Nephron progenitor cell (in vitro differentiated cells): Measurements from ENCODE around the gene SYT6.

Source experiments
- DNase-seq: peaks from one replicate; pipeline ENCODE4 v3.0.0; 2021
- H3K27ac Mint-ChIP-seq: 2 replicates; pipeline ENCODE4 v1.8.0; 2021; ENCODE audit warnings: mild to moderate bottlenecking, moderate library complexity, mixed read lengths
- H3K27me3 Mint-ChIP-seq: 2 replicates; pipeline ENCODE4 v1.8.0; 2021; ENCODE audit warnings: mild to moderate bottlenecking, low read depth, mixed read lengths; ENCODE audit not compliant: poor library complexity
- H3K36me3 Mint-ChIP-seq: 2 replicates; pipeline ENCODE4 v1.8.0; 2021; ENCODE audit warnings: low read depth, mixed read lengths
- H3K4me1 Mint-ChIP-seq: 2 replicates; pipeline ENCODE4 v1.8.0; 2021; ENCODE audit warnings: mixed read lengths
- H3K4me3 Mint-ChIP-seq: 2 replicates; pipeline ENCODE4 v1.8.0; 2021; ENCODE audit warnings: mild to moderate bottlenecking, moderate library complexity, mixed read lengths
- H3K9me3 Mint-ChIP-seq: 2 replicates; pipeline ENCODE4 v1.8.0; 2021; ENCODE audit warnings: mild to moderate bottlenecking, moderate library complexity, mixed read lengths
- TF ChIP-seq, protein P1 (sequence below): fragments of 200-600 bp; sonication (generic); IDR thresholded peaks from 2 replicates; pipeline ENCODE4 v1.5.0; 2021; ENCODE audit warnings: antibody characterized with exemption

Gene SYT6, protein sequence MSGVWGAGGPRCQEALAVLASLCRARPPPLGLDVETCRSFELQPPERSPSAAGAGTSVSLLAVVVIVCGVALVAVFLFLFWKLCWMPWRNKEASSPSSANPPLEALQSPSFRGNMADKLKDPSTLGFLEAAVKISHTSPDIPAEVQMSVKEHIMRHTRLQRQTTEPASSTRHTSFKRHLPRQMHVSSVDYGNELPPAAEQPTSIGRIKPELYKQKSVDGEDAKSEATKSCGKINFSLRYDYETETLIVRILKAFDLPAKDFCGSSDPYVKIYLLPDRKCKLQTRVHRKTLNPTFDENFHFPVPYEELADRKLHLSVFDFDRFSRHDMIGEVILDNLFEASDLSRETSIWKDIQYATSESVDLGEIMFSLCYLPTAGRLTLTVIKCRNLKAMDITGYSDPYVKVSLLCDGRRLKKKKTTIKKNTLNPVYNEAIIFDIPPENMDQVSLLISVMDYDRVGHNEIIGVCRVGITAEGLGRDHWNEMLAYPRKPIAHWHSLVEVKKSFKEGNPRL

DNA sequence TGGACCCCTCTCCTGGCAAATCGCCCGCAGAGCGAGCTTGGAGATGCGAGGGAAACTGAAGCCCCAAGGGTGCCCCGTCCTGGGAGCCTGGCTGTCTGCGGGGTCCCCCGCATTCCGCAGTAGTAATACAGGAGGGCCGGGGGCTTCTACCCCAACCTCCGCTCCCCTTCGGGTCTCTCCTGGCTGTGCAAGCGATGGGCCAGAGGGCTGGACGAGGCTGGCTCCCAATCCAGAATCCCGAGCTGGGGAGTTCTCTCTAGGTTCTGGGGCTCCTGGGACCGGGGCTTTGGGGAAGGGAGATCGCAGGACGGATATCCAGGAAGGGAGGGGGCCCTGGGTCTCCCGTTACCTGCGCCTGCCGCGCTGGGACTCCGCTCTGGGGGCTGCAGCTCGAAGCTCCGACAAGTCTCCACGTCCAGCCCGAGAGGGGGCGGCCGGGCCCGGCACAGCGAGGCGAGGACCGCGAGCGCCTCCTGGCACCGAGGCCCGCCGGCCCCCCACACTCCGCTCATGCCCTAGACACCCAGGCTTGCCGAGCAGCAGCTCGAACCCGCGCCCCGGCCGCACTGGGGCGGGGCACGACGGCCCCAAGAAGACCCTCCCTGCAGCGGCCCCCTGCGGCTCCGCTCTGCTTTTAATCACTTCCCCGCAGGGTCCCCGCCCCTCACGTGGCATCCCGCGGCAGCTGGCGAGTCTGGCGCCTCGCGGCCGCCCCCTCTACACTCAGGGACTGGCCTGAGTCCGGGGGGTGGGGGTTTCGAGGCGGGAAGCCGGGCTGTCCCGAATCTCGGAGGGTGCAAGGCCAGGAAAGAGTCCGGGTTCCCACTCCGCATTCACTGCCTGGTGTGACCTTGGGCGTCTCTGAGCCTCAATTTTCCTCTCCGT is at the start of gene SYT6:
Gene SYT6 (minus strand): TSS at position 609 of the 885 bp plus-strand sequence. CDS start 97 bp downstream, at position 512.
- no peak within 1 kb of the TSS for H3K27ac Mint-ChIP-seq
- no peaks in the 10 kb centered on the region for H3K9me3 Mint-ChIP-seq

DNA sequence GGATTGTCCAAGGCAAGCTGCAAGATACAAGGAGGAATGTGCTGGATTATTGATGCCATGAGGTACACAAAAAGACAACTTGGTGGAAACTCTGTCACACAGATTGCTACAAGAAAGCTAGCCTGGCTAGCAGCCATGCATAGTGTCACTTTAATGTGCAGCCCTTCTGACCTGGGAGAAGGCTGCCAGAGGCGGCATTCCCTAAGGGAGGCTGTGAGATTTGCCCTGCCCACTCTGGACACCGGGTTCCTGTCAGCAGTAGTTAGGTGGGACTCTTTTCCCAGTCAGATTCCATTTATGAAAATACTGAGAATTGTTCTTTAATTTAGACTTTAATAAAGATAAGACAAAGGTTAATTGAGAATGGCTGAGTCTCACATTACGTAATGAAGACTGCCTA is 47.8 kb upstream of the SYT6 start:
- DNase-seq: no peak
- Mint-ChIP-seq H3K27ac (no peak overlapping the region), H3K4me1 (peaks cover 15% of the 10 kb centered on the region), H3K36me3 (no peaks in the 10 kb centered on the region), H3K27me3 (peaks cover 18% of the 10 kb centered on the region), H3K4me3 (no peak overlapping the region), H3K9me3 (no peaks in the 10 kb centered on the region)
- TF ChIP-seq, protein P1, sequence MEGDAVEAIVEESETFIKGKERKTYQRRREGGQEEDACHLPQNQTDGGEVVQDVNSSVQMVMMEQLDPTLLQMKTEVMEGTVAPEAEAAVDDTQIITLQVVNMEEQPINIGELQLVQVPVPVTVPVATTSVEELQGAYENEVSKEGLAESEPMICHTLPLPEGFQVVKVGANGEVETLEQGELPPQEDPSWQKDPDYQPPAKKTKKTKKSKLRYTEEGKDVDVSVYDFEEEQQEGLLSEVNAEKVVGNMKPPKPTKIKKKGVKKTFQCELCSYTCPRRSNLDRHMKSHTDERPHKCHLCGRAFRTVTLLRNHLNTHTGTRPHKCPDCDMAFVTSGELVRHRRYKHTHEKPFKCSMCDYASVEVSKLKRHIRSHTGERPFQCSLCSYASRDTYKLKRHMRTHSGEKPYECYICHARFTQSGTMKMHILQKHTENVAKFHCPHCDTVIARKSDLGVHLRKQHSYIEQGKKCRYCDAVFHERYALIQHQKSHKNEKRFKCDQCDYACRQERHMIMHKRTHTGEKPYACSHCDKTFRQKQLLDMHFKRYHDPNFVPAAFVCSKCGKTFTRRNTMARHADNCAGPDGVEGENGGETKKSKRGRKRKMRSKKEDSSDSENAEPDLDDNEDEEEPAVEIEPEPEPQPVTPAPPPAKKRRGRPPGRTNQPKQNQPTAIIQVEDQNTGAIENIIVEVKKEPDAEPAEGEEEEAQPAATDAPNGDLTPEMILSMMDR: no peak

More for the DNA sequence above, at the start of gene SYT6:
- H3K4me3 Mint-ChIP-seq: peak within 1 kb of the TSS; percentile 78
- H3K27me3 Mint-ChIP-seq: peaks cover 56% of the 10 kb centered on the region
- H3K36me3 Mint-ChIP-seq: no peaks in the 10 kb centered on the region
- H3K4me1 Mint-ChIP-seq: peaks cover 52% of the 10 kb centered on the region
- TF ChIP-seq, protein P1: no peak
- DNase-seq: peak; percentile 50

DNA sequence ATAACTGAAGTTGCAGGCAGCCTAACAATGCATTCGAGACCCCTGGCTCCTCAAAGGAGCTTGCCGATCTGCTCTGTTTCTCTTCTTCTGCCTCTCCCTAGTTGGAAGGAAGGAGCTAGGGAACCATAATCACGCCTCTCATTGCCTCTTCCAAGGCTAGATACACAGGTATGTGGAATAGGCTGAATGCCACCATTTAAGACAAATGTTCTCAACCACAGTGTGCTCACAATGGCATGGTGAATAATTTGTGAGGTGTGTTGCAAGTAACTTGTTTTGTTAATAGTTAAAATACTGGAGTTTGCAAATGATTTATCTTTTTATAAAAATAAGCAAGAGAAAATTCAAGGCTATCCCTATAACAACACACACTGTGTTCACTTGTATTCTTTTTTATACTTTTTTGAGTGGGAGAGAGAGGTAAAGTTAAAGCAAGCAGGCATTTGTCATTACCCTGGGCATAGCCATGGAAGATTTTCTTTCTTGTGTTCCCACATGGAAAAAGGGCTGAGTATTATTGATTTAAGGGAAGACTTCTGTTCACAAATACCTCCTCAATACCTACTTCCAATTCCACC is 45.4 kb upstream of the SYT6 start:
- TF ChIP-seq, protein P1: no peak
- H3K36me3 Mint-ChIP-seq: no peaks in the 10 kb centered on the region
- peaks cover 11% of the 10 kb centered on the region for H3K9me3 Mint-ChIP-seq
- H3K4me3 Mint-ChIP-seq: no peak overlapping the region
- peaks cover 27% of the 10 kb centered on the region for H3K27me3 Mint-ChIP-seq
- H3K4me1 Mint-ChIP-seq: peaks cover 15% of the 10 kb centered on the region
- no peak for DNase-seq
- no peak overlapping the region for H3K27ac Mint-ChIP-seq

DNA sequence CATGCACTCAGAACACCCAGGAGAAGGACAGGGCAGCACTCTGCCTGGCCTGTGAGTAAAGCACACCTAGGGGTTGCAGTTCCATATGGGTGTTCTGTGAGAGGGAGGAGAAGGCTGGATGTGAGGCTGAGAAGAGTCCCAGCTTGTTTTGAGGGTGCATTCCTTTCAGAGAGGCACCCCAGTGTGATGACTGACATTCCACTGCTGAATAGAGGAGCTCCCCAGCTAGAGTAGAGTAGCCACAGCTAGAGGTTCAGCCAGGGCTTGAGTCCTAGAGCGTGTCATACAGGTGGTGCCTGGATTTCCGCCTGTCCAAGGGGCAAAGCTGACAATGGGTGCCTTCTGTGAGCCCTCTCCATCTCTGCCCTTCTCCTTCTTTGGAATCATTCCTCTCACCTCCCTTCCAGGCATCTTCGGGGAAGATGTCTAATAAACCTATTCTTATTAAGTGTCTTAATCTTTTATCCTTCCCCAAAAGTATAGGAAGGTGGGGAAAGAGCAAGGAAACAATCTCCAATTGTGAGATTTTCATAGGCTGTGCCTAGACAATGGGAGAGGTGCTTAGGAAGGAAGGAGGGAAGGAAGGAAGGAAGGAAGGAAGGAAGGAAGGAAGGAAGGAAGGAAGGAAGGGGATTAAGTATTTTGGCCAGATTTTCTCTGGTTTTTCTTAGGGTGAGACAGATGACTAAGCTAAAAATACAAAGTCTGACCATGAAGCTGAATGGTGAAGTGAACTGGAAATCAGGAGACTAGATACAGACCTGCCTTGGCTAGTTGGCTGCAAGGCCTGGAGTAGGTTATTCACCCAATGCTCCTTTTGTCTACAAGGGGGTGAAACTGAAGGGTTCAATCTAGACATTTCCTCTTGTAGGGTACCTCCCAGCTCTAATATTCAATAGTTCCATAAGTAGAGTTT is 43.6 kb upstream of the SYT6 start:
- TF ChIP-seq, protein P1: no peak
- Mint-ChIP-seq H3K4me1 (peaks cover 11% of the 10 kb centered on the region), H3K27me3 (peaks cover 33% of the 10 kb centered on the region), H3K4me3 (no peak overlapping the region), H3K27ac (no peak overlapping the region), H3K36me3 (no peaks in the 10 kb centered on the region), H3K9me3 (peaks cover 16% of the 10 kb centered on the region)
- no peak for DNase-seq

DNA sequence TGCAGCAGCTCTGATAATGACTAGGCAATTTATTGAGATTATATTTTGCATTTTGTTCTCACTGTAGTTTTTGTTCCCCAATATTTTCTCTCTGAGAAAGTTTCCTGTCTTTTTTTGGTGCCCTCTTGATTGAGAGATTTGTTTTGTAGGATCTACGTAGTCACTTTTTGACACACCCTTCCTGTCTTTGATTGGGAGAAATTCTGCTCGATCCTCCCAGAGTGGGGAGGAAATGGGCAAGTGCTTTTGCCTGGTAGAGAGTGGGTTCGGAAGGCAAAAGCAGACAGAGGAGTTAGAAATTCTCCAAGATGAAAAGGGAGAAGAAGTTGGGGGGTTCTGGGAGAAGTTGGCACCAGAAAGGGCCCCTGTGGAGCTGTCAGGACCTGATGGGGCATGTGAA is 42.1 kb upstream of the SYT6 start:
- H3K27me3 Mint-ChIP-seq: peaks cover 33% of the 10 kb centered on the region
- H3K36me3 Mint-ChIP-seq: no peaks in the 10 kb centered on the region
- H3K4me3 Mint-ChIP-seq: no peak overlapping the region
- TF ChIP-seq, protein P1: no peak
- H3K4me1 Mint-ChIP-seq: peaks cover 4% of the 10 kb centered on the region
- H3K27ac Mint-ChIP-seq: no peak overlapping the region
- DNase-seq: no peak
- H3K9me3 Mint-ChIP-seq: peaks cover 16% of the 10 kb centered on the region
